Fibroblast of lung (primary cell): ENCODE data around the gene C1S.

Experiments
- CTCF ChIP-seq, 2 donors: IDR thresholded peaks in 1 of 2; conservative IDR thresholded peaks in 1 of 2; 1 replicate in 1 of 2; 2 replicates in 1 of 2; pipeline ENCODE4 v1.5.1; 2011 to 2012; ENCODE audit warnings: low read length in 2 of 2, control low read depth in 1 of 2, inconsistent platforms in 1 of 2, low read depth in 1 of 2, mild to moderate bottlenecking in 1 of 2
- EZH2 ChIP-seq: IDR thresholded peaks from 2 replicates; pipeline ENCODE4 v1.5.1; 2012; ENCODE audit warnings: low read length, control low read depth, mild to moderate bottlenecking; ENCODE audit errors: missing control alignments

- TF ChIP-seq CTCF (conservative IDR thresholded peaks at IDR 0.05 in 1 of 2, IDR thresholded peaks at IDR 0.05 in 1 of 2; ENCODE audit: low read depth in 1 of 2, low read length in 2 of 2) (no peak), EZH2 (no peak)
Measured at GRCh38 chr12:7102582-7102981, 42.1 kb downstream of the C1S start.
